ENCODE measurements around the gene PCDHB10. TPM values are rescaled to one million over a fixed set of nuclear protein-coding genes. Genes with fewer than 3 reads are reported as not detected.
"Not testable (repeated sequence)": the region's sequence is repeated elsewhere in the genome, so short reads cannot be mapped to it uniquely, and the experiment has no call there.

Gene PCDHB10
- polyA plus RNA-seq, 4 donors = 5.5 to 9.8 (median 6.6) TPM

- not testable (repeated sequence) for DNase-seq (ENCODE audit: low read depth in 4 of 4, low spot score in 2 of 4)
Observed at GRCh38 chr5:141235922-141236321, 43.8 kb downstream of the PCDHB10 start.

- DNase-seq (ENCODE audit: low read depth in 4 of 4, low spot score in 2 of 4) = no peak
Observed at GRCh38 chr5:141236516-141237313, 44.6 kb downstream of the PCDHB10 start.

GRCh38 chr5:141241496-141241895 is 49.3 kb downstream of the PCDHB10 start:
- DNase-seq (ENCODE audit: low read depth in 4 of 4, low spot score in 2 of 4) = no peak

Other genes starting within 250 kb of the PCDHB10 start
- under 1 TPM; 0.49 to 0.69 (median 0.62) TPM for gene PCDHAC2, start 225.9 kb upstream of the PCDHB10 start, polyA plus RNA-seq (ENCODE audit: insufficient read length in 4 of 4)
- under 1 TPM; 0.08 to 0.10 (median 0.09) TPM for gene PCDHB1, start 141.0 kb upstream of the PCDHB10 start, polyA plus RNA-seq (ENCODE audit: insufficient read length in 4 of 4)
- 1 to 10 TPM; 3.9 to 8.5 (median 6.3) TPM for gene PCDHB2, start 97.7 kb upstream of the PCDHB10 start, polyA plus RNA-seq (ENCODE audit: insufficient read length in 4 of 4)
- 1 to 10 TPM; 3.0 to 4.7 (median 3.5) TPM for gene PCDHB3, start 91.9 kb upstream of the PCDHB10 start, polyA plus RNA-seq (ENCODE audit: insufficient read length in 4 of 4)
- gene PCDHB4, start 70.5 kb upstream of the PCDHB10 start, polyA plus RNA-seq (ENCODE audit: insufficient read length in 4 of 4) = 1 to 10 TPM; 1.3 to 2.0 (median 2.0) TPM
- gene PCDHB5, start 57.1 kb upstream of the PCDHB10 start, polyA plus RNA-seq (ENCODE audit: insufficient read length in 4 of 4) = 10 to 100 TPM in 1 of 4 donors, 1 to 10 TPM in 3; 5.2 to 10.2 (median 7.8) TPM
- 1 to 10 TPM; 2.6 to 4.1 (median 3.2) TPM for gene PCDHB6, start 42.3 kb upstream of the PCDHB10 start, polyA plus RNA-seq (ENCODE audit: insufficient read length in 4 of 4)
- gene PCDHB7, start 19.7 kb upstream of the PCDHB10 start, polyA plus RNA-seq (ENCODE audit: insufficient read length in 4 of 4) = 1 to 10 TPM; 4.5 to 7.1 (median 5.0) TPM
- gene PCDHB8, start 14.6 kb upstream of the PCDHB10 start, polyA plus RNA-seq (ENCODE audit: insufficient read length in 4 of 4) = 1 to 10 TPM; 1.5 to 4.5 (median 2.8) TPM
- gene PCDHB16, start 10.0 kb upstream of the PCDHB10 start, polyA plus RNA-seq (ENCODE audit: insufficient read length in 4 of 4) = 1 to 10 TPM; 4.4 to 8.8 (median 7.3) TPM
- gene PCDHB9, start 5.2 kb upstream of the PCDHB10 start, polyA plus RNA-seq (ENCODE audit: insufficient read length in 4 of 4) = 1 to 10 TPM; 3.5 to 4.4 (median 4.1) TPM
- gene PCDHB11, start 7.3 kb downstream of the PCDHB10 start, polyA plus RNA-seq (ENCODE audit: insufficient read length in 4 of 4) = 1 to 10 TPM; 4.9 to 6.0 (median 5.6) TPM
- 1 to 10 TPM; 4.7 to 6.3 (median 5.5) TPM for gene PCDHB12, start 16.4 kb downstream of the PCDHB10 start, polyA plus RNA-seq (ENCODE audit: insufficient read length in 4 of 4)
- 1 to 10 TPM; 5.0 to 7.6 (median 5.4) TPM for gene PCDHB13, start 21.6 kb downstream of the PCDHB10 start, polyA plus RNA-seq (ENCODE audit: insufficient read length in 4 of 4)
- 10 to 100 TPM in 2 of 4 donors, 1 to 10 TPM in 2; 8.8 to 10.2 (median 9.8) TPM for gene PCDHB14, start 31.0 kb downstream of the PCDHB10 start, polyA plus RNA-seq (ENCODE audit: insufficient read length in 4 of 4)
- gene PCDHB15, start 53.0 kb downstream of the PCDHB10 start, polyA plus RNA-seq (ENCODE audit: insufficient read length in 4 of 4) = 10 to 100 TPM; 11.1 to 16.0 (median 15.0) TPM
- under 1 TPM in 1 of 4 donors, not detected in 3; 0.14 TPM for gene SLC25A2, start 111.7 kb downstream of the PCDHB10 start, polyA plus RNA-seq (ENCODE audit: insufficient read length in 4 of 4)
- gene TAF7, start 128.4 kb downstream of the PCDHB10 start, polyA plus RNA-seq (ENCODE audit: insufficient read length in 4 of 4) = 100 to 1,000 TPM; 135 to 190 (median 151) TPM
- 1 to 10 TPM in 3 of 4 donors, under 1 TPM in 1; 0.93 to 1.0 (median 1.0) TPM for gene PCDHGA1, start 138.2 kb downstream of the PCDHB10 start, polyA plus RNA-seq (ENCODE audit: insufficient read length in 4 of 4)
- 1 to 10 TPM; 4.8 to 8.4 (median 7.6) TPM for gene PCDHGA2, start 146.4 kb downstream of the PCDHB10 start, polyA plus RNA-seq (ENCODE audit: insufficient read length in 4 of 4)
- gene PCDHGA3, start 151.5 kb downstream of the PCDHB10 start, polyA plus RNA-seq (ENCODE audit: insufficient read length in 4 of 4) = 1 to 10 TPM; 1.6 to 4.1 (median 3.0) TPM
- 1 to 10 TPM; 1.6 to 2.2 (median 1.8) TPM for gene PCDHGB1, start 157.7 kb downstream of the PCDHB10 start, polyA plus RNA-seq (ENCODE audit: insufficient read length in 4 of 4)
- 1 to 10 TPM; 2.1 to 3.0 (median 2.5) TPM for gene PCDHGA4, start 162.7 kb downstream of the PCDHB10 start, polyA plus RNA-seq (ENCODE audit: insufficient read length in 4 of 4)
- 1 to 10 TPM; 3.2 to 4.9 (median 3.8) TPM for gene PCDHGB2, start 167.6 kb downstream of the PCDHB10 start, polyA plus RNA-seq (ENCODE audit: insufficient read length in 4 of 4)
- 1 to 10 TPM; 2.5 to 3.0 (median 2.8) TPM for gene PCDHGA5, start 171.8 kb downstream of the PCDHB10 start, polyA plus RNA-seq (ENCODE audit: insufficient read length in 4 of 4)
- gene PCDHGB3, start 177.9 kb downstream of the PCDHB10 start, polyA plus RNA-seq (ENCODE audit: insufficient read length in 4 of 4) = 1 to 10 TPM; 1.9 to 2.9 (median 2.2) TPM
- 1 to 10 TPM; 5.7 to 8.9 (median 7.1) TPM for gene PCDHGA6, start 181.5 kb downstream of the PCDHB10 start, polyA plus RNA-seq (ENCODE audit: insufficient read length in 4 of 4)
- 1 to 10 TPM; 2.0 to 2.6 (median 2.3) TPM for gene PCDHGA7, start 190.4 kb downstream of the PCDHB10 start, polyA plus RNA-seq (ENCODE audit: insufficient read length in 4 of 4)
- 1 to 10 TPM; 4.4 to 6.1 (median 5.8) TPM for gene PCDHGB4, start 195.3 kb downstream of the PCDHB10 start, polyA plus RNA-seq (ENCODE audit: insufficient read length in 4 of 4)
- gene PCDHGA8, start 200.3 kb downstream of the PCDHB10 start, polyA plus RNA-seq (ENCODE audit: insufficient read length in 4 of 4) = under 1 TPM; 0.46 to 0.55 (median 0.51) TPM
- gene PCDHGB5, start 205.6 kb downstream of the PCDHB10 start, polyA plus RNA-seq (ENCODE audit: insufficient read length in 4 of 4) = 10 to 100 TPM in 2 of 4 donors, 1 to 10 TPM in 2; 8.8 to 10.6 (median 10.0) TPM
- gene PCDHGA9, start 210.4 kb downstream of the PCDHB10 start, polyA plus RNA-seq (ENCODE audit: insufficient read length in 4 of 4) = 1 to 10 TPM; 5.0 to 6.4 (median 5.3) TPM
- gene PCDHGB6, start 215.7 kb downstream of the PCDHB10 start, polyA plus RNA-seq (ENCODE audit: insufficient read length in 4 of 4) = 1 to 10 TPM; 6.3 to 7.9 (median 7.4) TPM
- gene PCDHGA10, start 220.6 kb downstream of the PCDHB10 start, polyA plus RNA-seq (ENCODE audit: insufficient read length in 4 of 4) = 1 to 10 TPM; 3.1 to 3.8 (median 3.6) TPM
- gene PCDHGB7, start 225.3 kb downstream of the PCDHB10 start, polyA plus RNA-seq (ENCODE audit: insufficient read length in 4 of 4) = 10 to 100 TPM; 14.0 to 17.5 (median 14.3) TPM
- gene PCDHGA11, start 228.7 kb downstream of the PCDHB10 start, polyA plus RNA-seq (ENCODE audit: insufficient read length in 4 of 4) = 1 to 10 TPM; 4.6 to 5.6 (median 5.1) TPM
- gene PCDHGA12, start 238.2 kb downstream of the PCDHB10 start, polyA plus RNA-seq (ENCODE audit: insufficient read length in 4 of 4) = 1 to 10 TPM; 1.1 to 2.4 (median 1.5) TPM

All from left renal cortex interstitium (tissue), 4 donors.